DMS153 treated with DMSO at 0.1 percent for 48 hours (cell line): ENCODE data around the gene ACTR10.
A peak's percentile ranks its signal among the peaks of the same experiment; 100 is the strongest.

ENCODE experiments used
- DNase-seq: peaks from one replicate; lab custom pipeline; 2025; ENCODE audit not compliant: unreplicated experiment; lab: John Stamatoyannopoulos, UW

ACTR10 gene

GRCh38 chr14:58199726-58200479 lies at the start of gene ACTR10:
Gene ACTR10, plus strand, starts transcription at chr14:58200149. Its CDS starts 69 bp downstream, at chr14:58200218.
- DNase-seq: peak; percentile 45

DNA sequence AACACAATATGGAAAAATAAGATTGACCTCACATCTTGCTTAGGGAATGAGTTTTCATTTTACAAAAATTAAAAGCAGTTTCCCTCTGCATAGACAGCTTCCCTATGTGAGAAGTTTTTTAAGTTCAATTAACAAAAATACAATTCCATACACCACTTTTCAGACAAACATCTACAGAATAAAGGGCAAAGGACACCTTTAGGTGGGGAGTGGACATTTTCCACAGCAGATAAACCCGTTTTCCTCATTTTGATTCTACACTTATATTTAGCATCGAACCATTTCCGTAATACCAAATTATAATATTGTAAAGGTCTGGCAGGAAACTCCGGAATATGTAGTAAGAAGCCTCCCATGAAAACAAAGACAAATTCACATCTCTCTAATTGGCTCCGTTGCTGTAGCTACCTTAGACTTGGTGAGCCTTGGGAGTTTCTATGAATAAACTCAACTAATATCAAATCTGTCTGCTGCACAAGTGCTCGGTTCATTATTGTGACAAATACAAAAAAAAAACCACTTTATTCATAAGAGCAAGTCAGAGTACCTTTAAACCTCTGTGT lies 49.6 kb upstream of the ACTR10 start:
- DNase-seq: no peak

DNA sequence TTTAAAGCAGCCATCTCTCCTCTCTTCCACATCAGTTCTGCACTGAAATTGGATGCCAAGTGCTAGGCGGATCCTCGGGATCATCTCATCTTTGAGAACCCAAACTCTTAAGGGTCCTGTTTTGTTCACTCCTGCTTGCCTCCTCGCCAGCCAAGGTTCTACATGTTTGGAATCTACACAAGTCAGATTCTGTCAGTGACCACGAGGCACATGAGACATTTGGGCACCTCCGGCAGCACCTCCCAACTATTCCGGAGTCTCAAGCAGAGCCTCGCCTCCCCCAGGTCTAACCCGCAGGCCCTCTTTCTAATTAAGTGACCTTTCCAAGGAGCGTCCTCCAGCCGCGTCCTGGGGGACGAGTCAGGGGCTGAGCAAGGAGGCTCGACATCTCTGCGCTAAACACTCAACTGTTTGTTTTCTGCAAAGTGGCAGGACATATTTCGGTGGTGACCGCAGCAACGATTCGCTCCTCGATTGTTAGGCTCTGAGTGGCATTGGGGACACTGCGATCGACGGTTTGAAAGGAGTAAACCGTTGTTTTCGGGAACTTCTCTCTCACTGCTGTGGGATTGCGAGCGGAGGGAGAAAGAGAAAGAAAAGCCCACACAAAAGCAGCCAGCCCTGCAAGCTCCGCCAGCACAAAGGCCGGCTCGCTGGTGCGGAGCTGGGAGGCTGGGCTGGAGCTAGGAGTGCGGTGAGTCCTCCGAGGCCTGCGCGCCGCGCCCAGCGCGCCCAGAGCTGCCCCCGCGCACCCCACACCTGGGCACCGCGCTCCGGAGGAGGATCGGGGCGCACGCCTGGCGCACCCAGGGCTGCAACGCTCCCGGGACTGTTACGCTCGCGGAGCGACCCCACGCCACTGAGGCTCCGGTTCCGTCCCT lies 48.6 kb upstream of the ACTR10 start:
- no peak for DNase-seq

- DNase-seq: peak; percentile 54
Measured at GRCh38 chr14:58152014-58152857, 47.7 kb upstream of the ACTR10 start, which contains the start of gene ARMH4. Gene ARMH4, minus strand, starts transcription at chr14:58152213. Its CDS starts 12,855 bp downstream, at chr14:58139358.

GRCh38 chr14:58160561-58160960 lies 39.4 kb upstream of the ACTR10 start:
- no peak for DNase-seq

- peak; percentile 64 for DNase-seq
Measured at GRCh38 chr14:58166005-58166983, 33.7 kb upstream of the ACTR10 start.

GRCh38 chr14:58167057-58167456 lies 32.9 kb upstream of the ACTR10 start:
- no peak for DNase-seq

DNA sequence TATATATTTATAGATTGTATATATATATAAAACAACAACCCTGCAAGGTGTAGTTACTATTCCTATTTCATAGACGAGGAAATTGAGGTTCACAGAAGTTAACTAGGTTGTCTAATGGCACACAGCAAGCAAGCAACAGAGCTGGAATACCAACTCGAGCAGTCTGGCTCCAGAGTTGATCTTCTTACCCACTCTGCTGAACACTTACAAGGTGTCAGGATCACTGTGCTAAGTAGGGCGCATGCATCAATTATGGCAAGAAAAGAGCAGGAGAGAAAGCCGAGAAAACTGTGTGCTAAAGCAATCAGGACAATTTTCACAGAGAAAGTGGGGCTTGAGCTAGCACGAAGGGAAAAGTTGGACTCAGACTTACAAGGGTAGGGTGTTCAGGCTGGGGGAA lies 32.1 kb upstream of the ACTR10 start:
- no peak for DNase-seq

- DNase-seq: peak; percentile 55
Measured at GRCh38 chr14:58171090-58171489, 28.9 kb upstream of the ACTR10 start.

DNA sequence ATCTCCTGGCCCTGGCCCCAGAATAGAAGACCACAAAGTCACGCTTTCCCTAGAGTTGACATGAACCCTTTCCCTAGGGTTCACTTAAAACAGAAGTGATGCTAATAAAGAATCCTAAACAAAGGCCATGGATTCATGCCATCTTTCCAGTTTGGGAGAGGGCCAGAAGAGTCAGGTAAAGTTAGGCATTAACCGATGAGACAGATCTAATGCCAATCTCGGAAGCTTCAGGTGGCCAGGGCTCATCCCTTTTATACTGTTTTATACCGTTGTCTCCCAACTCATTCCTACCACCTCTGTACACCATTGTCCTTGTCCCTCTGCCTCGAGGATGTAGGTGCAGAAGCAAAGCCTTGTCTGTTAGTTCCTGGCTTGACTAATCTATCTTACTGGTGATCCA lies 22.8 kb upstream of the ACTR10 start:
- no peak for DNase-seq

GRCh38 chr14:58189176-58189575 lies 10.8 kb upstream of the ACTR10 start:
- no peak for DNase-seq

DNA sequence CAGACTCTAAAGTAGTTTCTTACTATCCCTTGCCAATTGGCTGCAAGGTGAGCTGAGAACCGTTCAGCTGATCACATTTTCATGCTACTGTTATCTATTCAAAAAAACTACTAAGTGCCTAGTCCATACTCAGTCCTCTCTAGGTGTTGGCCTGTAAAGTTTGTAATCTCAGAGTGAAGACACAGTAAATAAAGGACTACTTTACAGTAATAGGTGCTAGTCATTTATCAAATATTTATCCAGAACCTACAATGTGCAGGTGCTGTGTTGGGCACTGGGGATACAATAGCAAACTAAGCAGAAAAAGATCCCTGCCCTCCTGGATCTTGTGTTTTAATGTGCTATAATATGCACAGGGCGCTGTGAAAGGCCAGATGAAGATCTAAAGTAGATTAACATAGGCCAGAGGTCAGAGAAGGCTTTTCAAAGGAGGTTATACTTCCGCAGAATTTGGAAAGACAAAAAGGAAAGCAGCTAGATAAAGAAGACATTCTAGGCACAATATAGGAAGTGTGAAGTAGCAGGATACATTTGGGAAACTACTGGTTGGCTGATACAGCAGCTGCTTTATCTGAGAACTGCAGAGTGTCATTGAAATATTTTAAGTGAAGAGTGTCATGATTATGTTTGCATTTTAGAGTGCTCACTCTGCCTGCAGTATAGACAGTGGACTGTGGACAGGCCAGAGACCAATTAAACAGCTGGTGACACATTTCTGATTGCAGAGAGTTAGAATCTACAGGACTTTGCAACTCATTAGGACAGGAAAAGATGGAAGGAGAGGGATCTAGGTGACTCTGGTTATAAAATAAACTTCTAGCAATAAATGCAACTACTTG lies 8.0 kb upstream of the ACTR10 start:
- DNase-seq: no peak

- no peak for DNase-seq
Measured at GRCh38 chr14:58193542-58193941, 6.4 kb upstream of the ACTR10 start.

DNA sequence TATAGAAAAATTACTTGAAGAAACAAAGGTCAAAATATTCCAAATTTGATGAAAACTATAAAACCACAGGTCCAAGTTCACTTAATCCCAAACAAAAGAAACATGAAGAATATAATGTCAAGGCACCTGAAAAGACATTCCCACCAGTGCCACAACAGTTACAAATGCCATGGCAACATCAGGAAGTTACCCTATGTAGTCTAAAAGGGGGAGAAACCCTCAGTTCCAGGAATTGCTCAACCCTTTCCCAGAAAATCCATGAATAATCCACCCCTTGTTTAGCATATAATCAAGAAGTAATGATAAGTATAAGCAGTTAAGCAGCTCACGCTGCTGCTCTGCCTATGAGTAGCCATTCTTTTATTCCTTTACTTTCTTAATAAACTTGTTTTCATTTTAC lies 3.8 kb upstream of the ACTR10 start:
- DNase-seq: no peak

DNA sequence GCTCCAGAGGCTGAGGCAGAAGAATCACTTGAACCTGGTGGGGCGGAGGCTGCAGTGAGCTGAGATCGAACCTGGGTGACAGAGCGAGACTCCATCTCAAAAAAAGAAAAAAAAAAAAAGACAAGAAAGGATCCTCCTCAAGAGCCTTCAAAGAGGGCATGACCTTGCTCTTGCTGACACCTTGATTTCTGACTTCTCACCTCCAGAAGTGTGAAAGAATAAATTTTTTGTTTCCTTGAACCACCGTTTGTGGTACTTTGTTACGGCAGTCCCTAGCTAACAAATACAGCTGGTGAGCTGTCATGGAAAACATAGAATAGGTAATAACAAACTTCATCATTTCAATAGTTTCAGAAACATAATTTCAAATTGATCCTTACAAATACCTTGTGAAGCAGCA lies 1.9 kb upstream of the ACTR10 start:
- no peak for DNase-seq

DNA sequence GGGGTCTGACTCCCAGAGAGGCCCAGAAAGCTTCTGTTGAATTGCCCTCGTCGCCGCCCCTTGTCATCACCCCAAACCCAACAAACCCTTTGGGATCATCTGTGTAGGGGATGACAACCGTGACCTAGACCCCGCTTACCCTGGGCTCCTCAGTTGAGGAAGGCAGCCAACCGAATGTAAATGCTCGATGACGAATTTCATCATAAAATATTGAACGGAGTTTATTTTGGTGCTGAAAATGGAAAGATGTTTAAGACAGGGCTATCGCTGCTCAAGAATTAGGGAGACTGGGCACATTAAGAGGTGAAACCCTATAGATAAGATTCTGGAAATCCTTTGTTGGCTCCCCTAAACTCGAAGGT lies 512 bp downstream of the ACTR10 start:
- DNase-seq: no peak

- DNase-seq: no peak
Measured at GRCh38 chr14:58200846-58201245, 897 bp downstream of the ACTR10 start.

GRCh38 chr14:58213176-58213575 lies 13.2 kb downstream of the ACTR10 start:
- no peak for DNase-seq
